ENCODE results near the gene E2F6.
"Not testable (repeated sequence)": the region's sequence is repeated elsewhere in the genome, so short reads cannot be mapped to it uniquely, and the experiment has no call there.

Gene E2F6

GRCh38 chr2:11421863-11422490, 44.0 kb downstream of the E2F6 start:
- no peak overlapping the region for H3K4me3 ChIP-seq (ENCODE audit: low read depth, low read length)
- no peak for DNase-seq (ENCODE audit: low read depth)

GRCh38 chr2:11420671-11421070, 45.3 kb downstream of the E2F6 start:
- H3K4me3 ChIP-seq (ENCODE audit: low read depth, low read length) = no peak overlapping the region
- no peak for DNase-seq (ENCODE audit: low read depth)

DNA sequence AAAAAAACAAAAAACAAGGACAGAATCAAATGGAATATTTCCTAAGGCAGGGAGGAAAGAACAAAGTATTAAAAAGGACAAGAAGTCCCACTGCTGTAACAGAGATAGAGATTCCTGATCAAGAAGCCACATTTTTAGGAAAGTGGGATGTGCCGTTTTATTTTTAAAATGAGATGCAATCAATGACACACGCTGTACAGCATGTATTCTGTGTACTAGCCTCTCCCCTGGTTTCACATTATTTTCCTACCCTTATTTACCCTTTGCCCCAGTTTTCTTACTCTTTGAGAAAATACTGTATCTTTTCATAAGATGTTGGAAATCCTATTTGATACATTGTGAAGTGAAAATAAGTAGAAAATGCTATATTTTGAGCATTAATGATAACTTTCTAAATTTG, 45.8 kb downstream of the E2F6 start:
- no peak overlapping the region for H3K4me3 ChIP-seq (ENCODE audit: low read depth, low read length)
- no peak for DNase-seq (ENCODE audit: low read depth)

- no peak overlapping the region for H3K4me3 ChIP-seq (ENCODE audit: low read depth, low read length)
- DNase-seq (ENCODE audit: low read depth) = no peak
These were observed 46.2 kb downstream of the E2F6 start for GRCh38 chr2:11419781-11420180.

DNA sequence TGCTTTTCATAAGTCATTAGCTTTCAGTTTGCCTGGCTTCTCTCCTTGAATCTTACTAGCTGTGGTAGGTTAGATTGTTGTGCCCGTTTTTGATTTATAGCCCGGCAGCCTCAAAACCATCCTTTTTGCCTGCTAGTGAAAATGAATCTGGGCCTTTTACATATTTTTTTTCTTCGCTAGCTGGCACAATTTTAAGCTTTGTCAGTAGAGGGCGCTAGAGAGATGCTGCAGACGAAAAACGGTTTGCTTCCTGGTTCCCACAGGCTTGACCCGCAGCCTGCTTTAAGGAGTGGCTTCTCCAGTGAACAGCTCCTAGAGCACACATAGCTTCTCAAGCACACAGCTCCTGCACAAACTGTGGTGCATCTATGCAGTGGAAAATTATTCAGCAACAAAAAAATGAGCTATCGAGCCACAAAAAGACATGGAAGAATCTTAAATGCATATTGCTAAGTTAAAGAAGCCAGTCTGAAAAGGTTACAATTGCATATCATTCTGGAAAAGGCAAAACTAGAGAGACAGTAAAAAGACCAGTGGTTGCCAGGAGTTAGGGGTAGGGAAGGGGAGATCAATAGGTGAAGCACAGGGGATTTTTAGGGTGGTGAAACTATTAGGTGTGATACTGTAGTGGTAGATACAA, 47.9 kb downstream of the E2F6 start:
- no peak overlapping the region for H3K4me3 ChIP-seq (ENCODE audit: low read depth, low read length)
- no peak for DNase-seq (ENCODE audit: low read depth)

- no peak overlapping the region for H3K4me3 ChIP-seq (ENCODE audit: low read depth, low read length)
- DNase-seq (ENCODE audit: low read depth) = no peak
These were observed 49.0 kb downstream of the E2F6 start for GRCh38 chr2:11416931-11417330.

GRCh38 chr2:11416186-11416585, 49.8 kb downstream of the E2F6 start:
- H3K4me3 ChIP-seq (ENCODE audit: low read depth, low read length) = no peak overlapping the region
- no peak for DNase-seq (ENCODE audit: low read depth)

DNA sequence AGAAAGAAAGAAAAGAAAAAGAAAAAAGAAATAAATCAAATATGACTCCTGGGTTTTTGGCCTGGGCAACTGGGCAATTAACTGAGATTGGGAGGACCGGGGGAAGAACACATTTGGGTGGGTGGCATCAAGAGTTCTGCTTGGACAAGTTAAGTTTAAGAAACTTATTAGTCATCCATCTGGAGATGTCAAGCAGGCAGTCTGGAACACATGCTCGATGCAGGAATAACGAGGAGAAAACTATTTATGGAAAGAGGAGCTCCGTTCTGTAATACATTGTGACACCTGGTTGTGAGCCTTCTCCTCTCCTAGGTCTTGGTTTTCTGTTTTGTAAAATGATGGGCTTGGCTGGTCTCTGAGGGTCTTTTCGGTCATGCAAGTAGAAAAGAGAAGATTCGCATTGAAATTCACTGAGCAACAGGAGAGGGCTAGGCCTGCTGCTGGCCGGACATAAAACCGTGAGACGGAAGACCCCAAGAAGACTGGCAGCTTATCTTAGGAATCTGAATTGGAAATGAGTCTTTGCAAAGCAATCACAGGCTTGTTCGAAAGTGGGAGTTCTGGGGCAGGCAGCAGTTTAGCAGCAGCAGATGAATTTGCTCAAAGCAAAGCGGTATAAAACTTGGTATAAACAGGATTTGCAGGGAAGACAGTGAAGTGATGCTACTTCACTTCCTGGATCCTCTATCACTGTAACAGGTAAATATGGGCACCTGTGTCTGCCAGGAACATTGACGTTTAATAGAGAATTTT, 51.4 kb downstream of the E2F6 start:
- no peak overlapping the region for H3K4me3 ChIP-seq (ENCODE audit: low read depth, low read length)
- no peak for DNase-seq (ENCODE audit: low read depth)

- no peak for DNase-seq (ENCODE audit: low read depth)
- no peak overlapping the region for H3K4me3 ChIP-seq (ENCODE audit: low read depth, low read length)
These were observed 53.5 kb downstream of the E2F6 start for GRCh38 chr2:11412449-11412810.

GRCh38 chr2:11411768-11412448, 54.1 kb downstream of the E2F6 start:
- no peak for DNase-seq (ENCODE audit: low read depth)
- no peak overlapping the region for H3K4me3 ChIP-seq (ENCODE audit: low read depth, low read length)

DNA sequence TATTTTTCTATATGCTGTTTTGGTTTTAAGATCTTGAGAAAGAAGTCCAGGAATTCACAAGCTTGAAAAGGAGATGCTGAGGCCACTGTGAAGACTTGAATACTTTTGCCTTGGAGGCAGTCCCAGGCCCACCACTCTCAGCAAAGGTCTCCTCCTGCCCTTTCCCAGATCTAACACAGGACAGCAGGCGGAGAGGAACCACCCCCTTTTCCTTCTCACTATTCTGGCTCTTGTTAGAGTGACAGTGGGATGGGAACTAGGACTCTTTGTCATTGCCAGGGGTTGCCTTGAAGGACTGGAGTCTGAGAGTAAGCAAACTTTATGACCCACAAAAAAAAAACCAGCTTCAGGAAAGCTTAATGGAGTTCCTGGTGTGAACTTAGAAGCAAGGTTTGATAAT, 54.7 kb downstream of the E2F6 start:
- DNase-seq (ENCODE audit: low read depth) = no peak

GRCh38 chr2:11410101-11410500, 55.9 kb downstream of the E2F6 start:
- no peak for DNase-seq (ENCODE audit: low read depth)
- no peak overlapping the region for H3K4me3 ChIP-seq (ENCODE audit: low read depth, low read length)

More for the DNA sequence above, 54.7 kb downstream of the E2F6 start:
- no peak overlapping the region for H3K4me3 ChIP-seq (ENCODE audit: low read depth, low read length)

DNA sequence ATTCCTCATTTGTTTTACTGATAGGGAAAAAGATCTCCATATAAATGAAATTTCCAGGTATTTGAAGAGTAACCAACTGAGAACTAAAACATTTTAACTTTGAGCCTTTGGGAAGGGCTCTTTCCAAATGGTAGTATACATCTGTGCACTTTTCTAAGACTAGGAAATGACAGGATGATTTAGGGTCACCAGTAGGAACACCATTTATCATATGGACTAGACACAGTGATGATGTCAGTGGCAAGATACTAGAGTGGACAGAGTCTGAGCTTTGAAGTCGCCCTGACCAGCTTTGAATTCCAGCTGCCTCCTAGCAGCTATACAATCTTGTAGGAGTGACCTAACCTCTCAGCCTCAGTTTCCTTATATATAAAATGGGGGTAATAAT, 56.4 kb downstream of the E2F6 start:
- no peak overlapping the region for H3K4me3 ChIP-seq (ENCODE audit: low read depth, low read length)
- no peak for DNase-seq (ENCODE audit: low read depth)

- DNase-seq (ENCODE audit: low read depth) = no peak
- no peak overlapping the region for H3K4me3 ChIP-seq (ENCODE audit: low read depth, low read length)
These were observed 56.9 kb downstream of the E2F6 start for GRCh38 chr2:11408959-11409571.

GRCh38 chr2:11407413-11407812, 58.5 kb downstream of the E2F6 start:
- H3K4me3 ChIP-seq (ENCODE audit: low read depth, low read length) = no peak overlapping the region
- no peak for DNase-seq (ENCODE audit: low read depth)

DNA sequence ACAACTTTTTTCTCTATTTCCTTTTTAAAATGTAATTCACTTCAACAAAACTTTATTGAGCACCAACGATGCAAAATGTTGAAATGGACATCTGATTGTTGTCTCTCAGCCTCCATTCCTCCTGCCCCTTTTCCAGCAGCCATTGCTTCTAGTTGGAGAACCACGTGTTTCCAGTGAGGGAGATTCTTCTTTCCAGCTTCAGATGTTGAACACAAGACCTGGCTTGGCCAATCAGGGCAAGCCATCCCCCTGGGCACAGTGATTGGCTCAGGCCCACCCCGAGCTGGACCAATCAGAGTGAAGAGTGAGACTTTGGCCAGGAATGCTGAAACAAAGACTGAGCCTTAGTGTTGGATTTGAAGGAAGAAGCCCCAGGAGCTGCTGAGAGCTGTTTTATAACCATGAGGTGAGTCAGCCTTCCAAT, 59.0 kb downstream of the E2F6 start:
- no peak for DNase-seq (ENCODE audit: low read depth)
- H3K4me3 ChIP-seq (ENCODE audit: low read depth, low read length) = no peak overlapping the region

- DNase-seq (ENCODE audit: low read depth) = no peak
- no peak overlapping the region for H3K4me3 ChIP-seq (ENCODE audit: low read depth, low read length)
These were observed 59.5 kb downstream of the E2F6 start for GRCh38 chr2:11406267-11406957.

- no peak overlapping the region for H3K4me3 ChIP-seq (ENCODE audit: low read depth, low read length)
- DNase-seq (ENCODE audit: low read depth) = no peak
These were observed 60.2 kb downstream of the E2F6 start for GRCh38 chr2:11405599-11406266.

- H3K4me3 ChIP-seq (ENCODE audit: low read depth, low read length); DNase-seq (ENCODE audit: low read depth): not testable (repeated sequence)
These were observed 60.9 kb downstream of the E2F6 start for GRCh38 chr2:11405074-11405406.

Measured in skeletal muscle cell (primary cell).